SW 1271 (cell line): ENCODE data around the gene FBRS.
"Not testable (repeated sequence)": the region's sequence is repeated elsewhere in the genome, so short reads cannot be mapped to it uniquely, and the experiment has no call there.

Experiments used
- DNase-seq, 2 experiments: peaks; one replicate each; lab custom pipeline; 2025; lab: John Stamatoyannopoulos, UW

FBRS gene

GRCh38 chr16:30665155-30665829, 7.1 kb downstream of the FBRS start:
- no peak for DNase-seq

- DNase-seq, result no peak
These were observed 7.6 kb downstream of the FBRS start for GRCh38 chr16:30665830-30666190.

- DNase-seq, result no peak
These were observed 8.4 kb downstream of the FBRS start for GRCh38 chr16:30666681-30667080.

GRCh38 chr16:30667361-30667905, 9.2 kb downstream of the FBRS start:
- no peak for DNase-seq

GRCh38 chr16:30668393-30668792, 10.2 kb downstream of the FBRS start:
- DNase-seq, result no peak

- DNase-seq, result no peak
These were observed 11.0 kb downstream of the FBRS start for GRCh38 chr16:30669026-30669902.

- DNase-seq, result no peak
These were observed 11.9 kb downstream of the FBRS start for GRCh38 chr16:30669903-30670824.

- DNase-seq, result no peak
These were observed 16.9 kb downstream of the FBRS start for GRCh38 chr16:30675143-30675542.

- no peak for DNase-seq
These were observed 19.8 kb downstream of the FBRS start for GRCh38 chr16:30677931-30678585.

- no peak for DNase-seq
These were observed 20.3 kb downstream of the FBRS start for GRCh38 chr16:30678586-30678970.

GRCh38 chr16:30680326-30680725, 22.1 kb downstream of the FBRS start:
- DNase-seq, result no peak

- no peak for DNase-seq
These were observed 30.5 kb downstream of the FBRS start for GRCh38 chr16:30688701-30689100.

- no peak for DNase-seq
These were observed 33.7 kb downstream of the FBRS start for GRCh38 chr16:30691907-30692306.

- no peak for DNase-seq
These were observed 34.3 kb downstream of the FBRS start for GRCh38 chr16:30692396-30693064.

- no peak for DNase-seq
These were observed 36.9 kb downstream of the FBRS start for GRCh38 chr16:30694926-30695693.

- DNase-seq, result not testable (repeated sequence)
These were observed 38.4 kb downstream of the FBRS start for GRCh38 chr16:30696646-30697045.

- DNase-seq, result no peak
These were observed 39.3 kb downstream of the FBRS start for GRCh38 chr16:30697264-30698138.

GRCh38 chr16:30698139-30698815, 40.0 kb downstream of the FBRS start:
- DNase-seq, result peak; percentile 89 to 97
